ENCODE data around the gene DNPH1.

DNA sequence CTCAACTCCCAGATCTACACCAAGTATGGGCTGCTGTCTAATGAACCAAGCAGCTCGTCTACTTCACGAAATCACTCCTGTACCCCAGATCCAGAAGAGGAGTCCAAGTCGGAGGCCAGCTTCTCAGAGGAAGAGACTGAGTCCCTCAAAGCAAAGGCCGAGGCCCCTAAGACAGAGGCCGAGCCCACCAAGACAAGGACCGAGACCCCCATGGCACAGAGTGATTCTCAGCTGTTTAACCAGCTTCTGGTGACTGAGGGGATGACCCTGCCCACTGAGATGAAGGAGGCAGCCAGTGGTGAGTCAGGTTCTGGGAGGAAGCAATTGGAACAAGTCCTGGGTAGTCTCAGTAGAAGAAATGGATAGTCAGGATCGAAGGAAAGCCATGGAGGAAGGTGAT lies 41.5 kb downstream of the DNPH1 start:
- TF ChIP-seq, protein P1, sequence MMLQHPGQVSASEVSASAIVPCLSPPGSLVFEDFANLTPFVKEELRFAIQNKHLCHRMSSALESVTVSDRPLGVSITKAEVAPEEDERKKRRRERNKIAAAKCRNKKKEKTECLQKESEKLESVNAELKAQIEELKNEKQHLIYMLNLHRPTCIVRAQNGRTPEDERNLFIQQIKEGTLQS (IDR thresholded peaks at IDR 0.05; ENCODE audit: borderline replicate concordance, extremely low read depth, low read depth, low read length): no peak
- TF ChIP-seq RELA (IDR thresholded peaks at IDR 0.05; ENCODE audit: borderline replicate concordance, partially characterized antibody): no peak
- TF ChIP-seq, protein P2, sequence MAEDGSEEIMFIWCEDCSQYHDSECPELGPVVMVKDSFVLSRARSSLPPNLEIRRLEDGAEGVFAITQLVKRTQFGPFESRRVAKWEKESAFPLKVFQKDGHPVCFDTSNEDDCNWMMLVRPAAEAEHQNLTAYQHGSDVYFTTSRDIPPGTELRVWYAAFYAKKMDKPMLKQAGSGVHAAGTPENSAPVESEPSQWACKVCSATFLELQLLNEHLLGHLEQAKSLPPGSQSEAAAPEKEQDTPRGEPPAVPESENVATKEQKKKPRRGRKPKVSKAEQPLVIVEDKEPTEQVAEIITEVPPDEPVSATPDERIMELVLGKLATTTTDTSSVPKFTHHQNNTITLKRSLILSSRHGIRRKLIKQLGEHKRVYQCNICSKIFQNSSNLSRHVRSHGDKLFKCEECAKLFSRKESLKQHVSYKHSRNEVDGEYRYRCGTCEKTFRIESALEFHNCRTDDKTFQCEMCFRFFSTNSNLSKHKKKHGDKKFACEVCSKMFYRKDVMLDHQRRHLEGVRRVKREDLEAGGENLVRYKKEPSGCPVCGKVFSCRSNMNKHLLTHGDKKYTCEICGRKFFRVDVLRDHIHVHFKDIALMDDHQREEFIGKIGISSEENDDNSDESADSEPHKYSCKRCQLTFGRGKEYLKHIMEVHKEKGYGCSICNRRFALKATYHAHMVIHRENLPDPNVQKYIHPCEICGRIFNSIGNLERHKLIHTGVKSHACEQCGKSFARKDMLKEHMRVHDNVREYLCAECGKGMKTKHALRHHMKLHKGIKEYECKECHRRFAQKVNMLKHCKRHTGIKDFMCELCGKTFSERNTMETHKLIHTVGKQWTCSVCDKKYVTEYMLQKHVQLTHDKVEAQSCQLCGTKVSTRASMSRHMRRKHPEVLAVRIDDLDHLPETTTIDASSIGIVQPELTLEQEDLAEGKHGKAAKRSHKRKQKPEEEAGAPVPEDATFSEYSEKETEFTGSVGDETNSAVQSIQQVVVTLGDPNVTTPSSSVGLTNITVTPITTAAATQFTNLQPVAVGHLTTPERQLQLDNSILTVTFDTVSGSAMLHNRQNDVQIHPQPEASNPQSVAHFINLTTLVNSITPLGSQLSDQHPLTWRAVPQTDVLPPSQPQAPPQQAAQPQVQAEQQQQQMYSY (CRISPR knock-in tag; IDR thresholded peaks at IDR 0.05): no peak
- TF ChIP-seq POLR2AphosphoS5 (IDR thresholded peaks at IDR 0.05; ENCODE audit: low read length): no peak
- no peak for TF ChIP-seq EZH2 (IDR thresholded peaks at IDR 0.05; ENCODE audit: borderline replicate concordance, control insufficient read depth, low read depth, low read length)
- no peak for TF ChIP-seq RAD21 (IDR thresholded peaks at IDR 0.05; ENCODE audit: insufficient read depth, low read depth, low read length)
